Activated gamma-delta T cell treated with Interleukin-2 at 50 U/mL for 16 hours (primary cell): ENCODE results near the gene BEAN1.
"Not testable (repeated sequence)": the region's sequence is repeated elsewhere in the genome, so short reads cannot be mapped to it uniquely, and the experiment has no call there.

Source experiments
- DNase-seq: peaks from one replicate; pipeline ENCODE4 v3.0.0-alpha.2; 2020

Gene BEAN1

DNA sequence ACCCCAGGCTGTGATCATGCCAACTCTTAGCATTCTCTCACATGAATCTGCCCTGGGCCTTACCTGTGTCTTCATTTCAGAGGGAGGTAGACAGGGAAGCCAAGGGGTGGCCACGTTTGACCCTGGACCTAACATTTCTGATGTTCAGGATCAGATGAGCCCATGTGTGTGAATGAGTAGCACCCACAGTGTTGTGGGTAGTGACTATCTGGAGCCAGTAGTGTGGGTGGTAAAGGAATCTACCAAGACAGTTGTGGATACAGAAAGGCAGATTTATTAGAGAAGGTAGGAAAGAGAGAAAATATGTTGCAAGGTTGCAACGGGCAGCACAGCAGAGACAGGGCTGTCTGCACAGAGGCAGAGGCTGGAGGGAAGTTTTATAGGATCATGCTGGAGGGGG lies 62.3 kb downstream of the BEAN1 start:
- no peak for DNase-seq

DNA sequence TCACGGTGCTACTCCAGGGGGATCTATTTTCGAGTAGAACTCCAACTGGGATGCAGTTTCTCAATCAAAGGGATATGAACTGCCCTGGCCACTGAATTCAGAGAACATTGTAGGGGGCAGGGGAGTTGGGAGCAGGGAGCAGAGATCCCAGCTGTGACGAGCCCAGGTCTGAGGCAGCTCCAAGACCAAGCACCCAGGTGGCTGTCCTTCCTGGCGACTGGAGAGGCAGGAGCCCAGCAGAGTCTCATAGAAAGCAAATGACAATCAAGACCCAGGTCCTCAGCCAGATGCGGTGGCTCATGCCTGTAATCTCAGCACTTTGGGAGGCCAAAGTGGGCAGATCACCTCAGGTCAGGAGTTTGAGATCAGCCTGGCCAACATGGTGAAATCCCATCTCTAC lies 62.7 kb downstream of the BEAN1 start:
- DNase-seq = no peak

DNA sequence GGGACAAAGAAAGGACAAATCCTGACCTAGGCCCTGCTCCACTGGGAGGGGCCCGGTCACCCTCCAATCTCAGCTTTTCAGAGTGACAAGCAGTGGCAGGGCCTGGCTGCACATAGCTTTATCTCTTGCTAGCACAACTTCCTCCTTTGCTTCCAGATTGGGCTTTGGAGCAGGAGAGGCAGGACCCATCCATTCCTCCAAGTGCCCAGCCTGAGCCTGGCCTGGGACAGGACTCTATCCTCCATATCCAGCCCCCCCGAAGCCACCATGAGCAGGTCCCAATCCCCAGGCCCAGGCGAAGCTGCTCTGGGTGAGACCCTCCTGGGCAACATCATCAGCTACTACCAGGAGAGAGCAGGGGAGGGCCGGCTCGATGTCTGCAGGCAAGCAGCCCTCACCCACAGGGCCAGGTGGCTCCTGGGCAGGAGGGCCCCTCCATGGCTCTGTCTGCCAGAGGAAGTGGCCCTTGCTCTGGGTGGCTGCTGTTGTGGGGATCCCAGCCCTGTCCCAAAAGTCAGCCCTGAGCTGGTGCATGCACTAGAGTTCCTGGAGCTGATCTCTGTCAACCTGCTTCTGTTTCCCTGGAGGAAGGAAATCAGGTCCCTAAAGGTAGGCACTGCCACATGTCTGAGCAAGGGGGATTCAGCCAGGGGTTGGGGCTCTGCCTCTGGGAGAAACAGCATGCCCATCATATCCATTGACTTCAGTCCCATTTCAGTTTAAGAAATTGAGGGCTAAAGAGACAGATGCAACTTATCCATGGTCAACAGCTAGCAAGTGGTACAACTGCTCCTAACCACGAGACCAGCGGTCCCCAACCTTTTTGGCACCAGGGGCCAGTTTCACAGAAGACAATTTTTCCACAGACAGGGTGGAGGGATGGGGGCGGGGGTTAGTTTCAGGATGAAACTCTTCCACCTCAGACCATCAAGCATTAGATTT lies 64.0 kb downstream of the BEAN1 start:
- no peak for DNase-seq

DNA sequence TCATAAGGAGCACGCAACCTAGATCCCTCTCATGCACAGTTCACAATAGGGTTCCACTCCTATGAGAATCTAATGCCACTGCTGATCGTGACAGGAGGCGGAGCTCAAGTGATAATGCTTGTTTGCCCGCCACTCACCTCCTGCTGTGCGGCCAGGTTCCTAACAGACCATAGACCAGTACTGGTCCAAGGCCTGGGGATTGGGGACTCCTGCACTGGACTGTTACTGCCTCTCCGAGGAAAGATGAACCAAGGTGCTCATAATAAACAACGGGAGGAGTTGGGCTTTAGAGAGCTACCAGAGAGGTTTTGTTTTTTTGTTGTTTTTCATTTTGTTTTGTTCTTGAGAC lies 64.6 kb downstream of the BEAN1 start:
- DNase-seq = no peak

DNA sequence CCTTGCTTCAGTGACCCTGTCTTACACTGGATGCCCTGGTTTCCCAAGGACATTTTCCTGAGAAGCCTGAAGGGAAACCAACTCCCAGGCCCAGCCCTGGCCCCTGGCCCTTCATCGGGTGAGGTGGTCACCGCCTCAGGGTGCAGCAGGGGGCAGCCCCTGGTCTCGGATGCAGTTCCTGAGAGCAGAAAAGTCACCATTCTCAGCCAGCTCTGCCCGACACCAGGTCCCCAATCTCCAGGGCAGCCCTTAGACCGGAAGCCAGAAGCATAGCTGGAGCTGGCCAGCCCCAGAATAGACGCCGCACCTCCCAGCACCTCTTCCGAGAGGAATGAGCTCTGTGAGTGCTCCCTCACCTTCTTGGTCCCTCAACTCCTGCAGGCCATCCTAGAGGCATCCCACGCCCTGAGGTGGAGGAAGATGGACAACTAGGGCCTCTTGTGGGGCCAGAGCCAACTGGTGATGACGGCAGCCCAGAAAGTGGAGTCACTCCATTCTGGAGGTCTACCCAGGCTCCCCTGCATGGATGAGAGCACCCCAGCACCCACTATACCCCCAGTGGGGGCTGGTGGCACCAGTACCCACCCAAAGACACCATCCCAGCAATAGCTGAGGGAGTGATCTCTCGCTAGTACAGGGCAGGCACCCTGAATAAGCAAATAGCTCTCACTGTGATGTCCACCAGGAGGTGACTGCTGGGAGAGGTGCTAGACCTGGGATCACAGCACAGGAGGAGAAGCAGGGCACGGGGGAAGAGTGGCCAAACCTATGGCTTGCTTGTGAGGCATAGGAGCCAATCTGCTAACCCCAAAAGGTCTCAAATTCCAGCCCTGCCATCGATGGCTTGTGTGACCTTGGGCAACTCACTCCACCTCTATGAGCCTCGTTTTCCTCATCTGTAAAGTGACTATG lies 66.7 kb downstream of the BEAN1 start:
- no peak for DNase-seq

DNA sequence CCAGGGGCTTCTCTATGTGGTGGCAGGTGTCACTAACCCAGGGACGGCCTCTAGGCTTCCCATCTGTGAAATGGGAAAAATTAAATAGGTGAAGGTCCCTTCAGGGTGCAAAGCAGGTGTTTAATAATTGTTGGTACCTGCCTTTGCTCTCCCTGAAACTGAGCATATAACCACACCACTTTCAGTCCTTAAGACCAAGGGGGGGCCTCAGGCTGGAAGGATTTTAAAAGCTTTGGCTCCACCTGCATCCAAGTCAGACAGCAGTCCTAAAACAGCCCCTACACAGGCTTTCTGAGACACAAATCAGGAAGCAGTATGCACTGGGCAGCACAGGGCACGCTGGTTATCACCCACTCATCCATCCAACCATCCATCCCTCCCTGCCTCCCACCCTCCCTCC lies 67.8 kb downstream of the BEAN1 start:
- DNase-seq = no peak

DNA sequence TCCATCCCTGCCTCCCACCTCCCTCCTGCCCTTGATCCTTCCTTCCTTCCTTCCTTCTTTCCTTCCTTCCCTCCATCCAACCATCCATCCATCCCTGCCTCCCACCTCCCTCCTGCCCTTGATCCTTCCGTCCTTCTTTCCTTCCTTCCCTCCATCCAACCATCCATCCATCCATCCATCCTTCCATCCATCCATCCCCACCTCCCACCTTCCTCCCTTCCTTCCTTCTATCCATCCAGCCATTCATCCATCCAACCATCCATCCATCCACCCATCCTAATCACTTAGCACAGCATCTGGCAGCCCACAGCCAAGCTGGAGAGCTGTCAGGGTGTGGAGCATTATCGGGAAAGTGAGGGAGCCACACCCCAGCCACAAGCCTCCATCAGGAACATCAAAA lies 68.3 kb downstream of the BEAN1 start:
- DNase-seq = no peak

DNA sequence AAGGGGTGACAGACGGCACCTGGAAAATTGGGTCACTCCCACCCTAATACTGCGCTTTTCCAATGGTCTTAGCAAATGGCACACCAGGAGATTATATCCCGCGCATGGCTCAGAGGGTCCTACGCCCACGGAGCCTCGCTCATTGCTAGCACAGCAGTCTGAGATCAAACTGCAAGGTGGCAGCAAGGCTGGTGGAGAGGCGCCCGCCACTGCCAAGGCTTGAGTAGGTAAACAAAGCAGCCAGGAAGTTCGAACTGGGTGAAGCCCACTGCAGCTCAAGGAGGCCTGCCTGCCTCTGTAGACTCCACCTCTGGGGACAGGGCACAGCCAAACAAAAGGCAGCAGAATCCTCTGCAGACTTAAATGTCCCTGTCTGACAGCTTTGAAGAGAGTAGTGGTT lies 69.1 kb downstream of the BEAN1 start:
- DNase-seq = not testable (repeated sequence)

DNA sequence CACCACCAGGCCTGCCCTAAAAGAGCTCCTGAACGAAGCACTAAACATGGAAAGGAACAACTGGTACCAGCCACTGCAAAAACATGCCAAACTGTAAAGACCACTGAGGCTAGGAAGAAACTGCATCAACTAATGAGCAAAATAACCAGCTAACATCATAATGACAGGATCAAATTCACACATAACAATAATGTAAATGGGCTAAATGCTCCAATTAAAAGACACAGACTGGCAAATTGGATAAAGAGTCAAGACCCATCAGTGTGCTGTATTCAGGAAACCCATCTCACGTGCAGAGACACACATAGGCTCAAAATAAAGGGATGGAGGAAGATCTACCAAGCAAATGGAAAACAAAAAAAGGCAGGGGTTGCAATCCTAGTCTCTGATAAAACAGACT lies 70.8 kb downstream of the BEAN1 start:
- not testable (repeated sequence) for DNase-seq

DNA sequence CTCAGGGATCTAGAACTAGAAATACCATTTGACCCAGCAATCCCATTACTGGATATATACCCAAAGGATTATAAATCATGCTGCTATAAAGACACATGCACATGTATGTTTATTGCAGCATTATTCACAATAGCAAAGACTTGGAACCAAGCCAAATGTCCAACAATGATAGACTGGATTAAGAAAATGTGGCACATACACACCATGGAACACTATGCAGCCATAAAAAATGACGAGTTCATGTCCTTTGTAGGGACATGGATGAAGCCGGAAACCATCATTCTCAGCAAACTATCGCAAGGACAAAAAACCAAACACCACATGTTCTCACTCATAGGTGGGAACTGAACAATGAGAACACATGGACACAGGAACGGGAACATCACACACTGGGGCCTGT lies 74.5 kb downstream of the BEAN1 start:
- DNase-seq = not testable (repeated sequence)

DNA sequence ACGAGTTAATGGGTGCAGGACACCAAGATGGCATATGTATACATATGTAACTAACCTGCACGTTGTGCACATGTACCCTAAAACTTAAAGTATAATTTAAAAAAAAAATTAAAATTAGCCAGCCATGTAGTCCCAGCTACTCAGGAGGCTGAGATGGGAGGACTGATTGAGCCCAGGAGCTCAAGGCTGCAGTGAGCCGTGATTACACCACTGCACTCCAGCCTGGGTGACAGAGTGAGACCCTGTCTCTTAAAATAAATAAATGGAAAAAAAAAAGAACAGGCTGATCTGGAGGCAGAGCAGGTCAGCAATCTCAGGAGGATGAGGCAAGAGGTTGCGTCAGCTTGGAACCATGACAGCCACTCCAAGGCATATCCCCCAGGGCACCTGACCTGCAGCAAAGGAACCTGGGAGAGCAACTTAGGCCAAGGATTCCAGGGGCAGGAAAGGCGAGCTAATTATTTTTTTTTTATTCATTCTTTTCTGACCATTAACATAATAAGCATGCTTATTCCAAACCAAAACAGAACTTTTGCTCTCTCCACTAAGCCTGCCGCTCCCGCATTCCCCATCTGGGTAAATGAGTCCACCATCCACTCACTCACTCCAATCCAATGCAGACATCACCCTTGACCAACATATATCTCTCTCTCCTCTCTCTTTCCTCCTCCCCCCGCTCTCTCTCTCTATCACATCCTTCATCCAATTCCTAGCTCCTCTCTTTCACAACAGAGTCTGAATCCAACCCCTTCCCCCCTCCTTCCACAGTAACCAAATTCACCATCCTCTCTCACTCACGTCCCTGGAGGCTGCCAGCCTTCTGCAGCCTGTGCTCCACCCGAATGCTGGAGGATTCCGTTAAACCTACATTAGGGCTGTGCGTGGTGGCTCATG lies 75.2 kb downstream of the BEAN1 start:
- no peak for DNase-seq

DNA sequence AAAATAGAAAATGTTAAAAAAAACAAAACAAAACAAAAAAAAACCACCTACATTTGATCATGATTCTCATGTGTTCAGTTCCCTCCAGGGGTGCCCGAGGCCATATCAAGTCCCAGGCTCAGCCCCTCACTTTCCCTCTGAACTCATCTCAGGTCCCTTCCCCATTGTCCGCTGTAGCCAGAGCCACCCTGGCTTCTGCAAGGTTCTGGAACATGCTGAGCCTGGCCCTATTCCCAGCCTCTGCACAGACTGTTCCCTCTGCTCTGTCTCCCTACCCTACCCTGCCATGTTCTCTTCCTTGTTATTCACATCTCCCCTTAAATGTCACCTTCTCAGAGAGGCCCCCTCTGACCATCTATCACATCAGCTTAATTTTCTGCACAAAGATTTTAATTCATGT lies 75.9 kb downstream of the BEAN1 start:
- DNase-seq = no peak

DNA sequence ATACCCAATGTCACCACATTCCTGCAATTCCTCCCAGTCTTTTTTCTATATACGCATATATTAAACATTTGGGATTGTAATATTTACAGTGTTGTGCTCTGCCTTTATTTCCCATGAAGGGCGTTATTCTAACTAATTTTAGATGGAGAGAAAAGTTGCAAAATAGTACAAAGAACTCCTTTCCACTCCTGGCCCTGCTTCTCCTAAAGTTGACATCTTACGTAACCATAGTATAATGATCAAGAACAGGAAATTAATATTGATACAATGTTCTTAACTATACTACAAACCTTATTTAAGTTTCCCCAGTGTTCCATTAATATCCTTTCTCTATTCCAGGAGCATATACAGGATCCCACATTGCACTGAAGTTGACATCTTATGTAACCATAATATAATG lies 76.5 kb downstream of the BEAN1 start:
- DNase-seq = no peak

DNA sequence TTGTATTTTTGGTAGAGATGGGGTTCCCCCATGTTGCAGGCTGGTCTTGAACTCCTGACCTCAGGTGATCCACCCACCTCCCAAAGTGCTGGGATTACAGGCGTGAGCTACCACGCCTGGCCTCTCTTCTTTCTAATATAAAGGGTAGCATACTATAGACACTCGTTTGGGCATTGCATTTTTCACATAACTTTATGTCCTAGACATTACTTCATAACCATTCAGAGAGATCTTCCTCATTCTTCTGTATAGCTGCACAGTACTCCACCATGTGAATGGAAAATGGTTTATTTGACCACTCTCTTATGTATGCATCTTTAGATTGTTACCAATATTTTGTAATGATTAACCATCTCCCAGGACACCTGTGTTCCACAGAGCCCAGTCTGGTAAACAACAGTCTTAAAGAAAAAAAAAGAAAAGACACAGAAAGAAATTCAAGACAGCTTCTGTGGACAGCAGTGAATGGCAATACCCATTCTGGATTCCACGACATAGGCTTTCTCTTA lies 80.7 kb downstream of the BEAN1 start:
- no peak for DNase-seq

DNA sequence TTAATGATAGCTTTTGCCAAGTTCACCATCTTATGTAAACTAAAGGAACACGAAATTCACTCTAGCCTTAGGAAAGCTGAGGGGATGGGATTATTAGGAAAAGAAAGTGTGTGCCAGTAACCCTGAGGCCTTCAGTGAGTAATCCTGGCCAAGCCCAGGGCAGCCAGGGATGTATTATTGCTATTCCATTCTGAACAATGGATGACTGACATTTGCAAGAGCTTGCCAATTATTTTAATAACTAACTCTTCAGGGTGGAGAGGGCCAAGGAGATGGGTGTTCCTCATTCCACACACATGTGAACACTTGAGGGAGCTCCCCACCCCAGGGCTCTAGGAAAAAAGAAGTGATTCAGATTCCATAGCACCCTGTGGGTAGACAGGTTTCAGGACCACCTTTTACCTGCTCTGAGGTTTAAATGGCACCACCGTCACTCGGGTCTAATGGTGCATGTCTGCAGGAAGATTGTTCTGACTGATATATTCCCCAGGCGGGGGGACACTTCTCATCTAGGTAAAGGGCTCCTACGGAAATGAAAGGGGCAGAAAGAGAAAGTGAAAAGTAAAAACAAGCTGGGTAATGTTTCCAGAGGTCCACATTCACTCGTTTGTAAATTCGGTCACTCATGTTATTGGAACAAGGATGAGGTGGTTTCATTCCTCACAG lies 81.3 kb downstream of the BEAN1 start:
- no peak for DNase-seq

DNA sequence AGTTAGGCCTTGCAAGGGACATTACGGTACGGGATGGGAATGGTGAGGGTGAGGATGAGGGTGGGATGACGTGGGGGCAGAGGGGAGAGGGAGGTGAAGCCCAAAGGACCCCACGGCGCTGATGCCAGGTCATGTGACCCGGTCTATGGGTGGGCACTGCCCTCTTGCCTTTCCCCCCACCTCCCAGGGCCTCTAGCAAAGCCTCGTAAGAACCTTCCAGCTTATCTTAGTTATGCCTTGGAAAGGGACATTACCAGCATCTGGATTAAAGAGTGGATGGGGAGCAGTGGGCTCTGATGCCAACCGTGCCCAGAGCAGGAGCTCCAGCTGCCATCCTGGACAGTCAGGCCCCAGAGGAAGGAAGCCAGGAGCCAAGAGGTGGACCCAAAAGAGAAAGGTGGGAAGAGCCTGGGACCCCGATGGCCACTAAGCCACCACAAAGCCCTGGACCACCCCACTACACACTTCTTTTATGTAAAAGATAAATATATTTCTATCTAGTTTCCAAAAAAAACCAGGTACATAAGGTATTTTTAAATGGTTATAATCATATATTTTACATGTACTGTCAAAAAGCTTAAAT lies 81.9 kb downstream of the BEAN1 start:
- no peak for DNase-seq

DNA sequence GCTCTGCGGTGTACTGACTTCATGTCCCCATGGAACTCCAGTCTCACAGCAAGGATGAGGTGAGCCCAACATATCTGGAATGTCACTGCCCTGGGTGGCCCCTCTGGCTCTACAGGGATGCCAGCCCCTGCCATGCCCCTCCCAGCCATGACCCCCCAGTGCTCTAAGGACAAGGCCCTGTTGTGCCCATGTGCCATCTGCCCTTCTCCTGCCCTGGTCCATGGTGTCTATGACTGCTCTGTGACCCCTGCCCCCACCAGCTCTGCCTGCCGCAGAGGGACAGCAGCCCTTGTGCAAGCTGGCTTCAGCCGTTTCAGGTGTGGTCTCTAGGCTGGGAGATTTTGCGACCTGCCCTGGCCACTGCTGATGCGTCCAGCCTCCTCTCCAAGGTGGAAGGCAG lies 82.5 kb downstream of the BEAN1 start:
- no peak for DNase-seq

DNA sequence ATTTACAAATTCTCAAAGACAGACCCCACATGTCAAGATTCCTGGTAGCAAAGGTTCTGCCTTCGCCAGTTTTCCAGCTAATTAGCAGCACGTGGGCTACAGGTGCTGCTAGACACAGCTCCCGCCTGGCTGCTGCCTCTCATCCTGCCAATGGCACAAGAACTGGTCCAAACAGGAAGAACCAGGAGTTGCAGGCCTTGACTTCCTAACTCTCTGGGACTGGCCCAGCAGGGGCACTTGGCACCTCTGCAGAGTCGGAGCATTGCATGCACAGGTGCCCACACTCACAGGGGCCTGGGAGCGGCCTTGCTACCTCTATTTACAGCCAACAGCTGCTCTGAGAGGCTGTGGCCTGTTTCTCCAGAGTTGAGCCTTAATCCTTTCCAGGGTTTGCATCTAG lies 83.2 kb downstream of the BEAN1 start:
- no peak for DNase-seq

DNA sequence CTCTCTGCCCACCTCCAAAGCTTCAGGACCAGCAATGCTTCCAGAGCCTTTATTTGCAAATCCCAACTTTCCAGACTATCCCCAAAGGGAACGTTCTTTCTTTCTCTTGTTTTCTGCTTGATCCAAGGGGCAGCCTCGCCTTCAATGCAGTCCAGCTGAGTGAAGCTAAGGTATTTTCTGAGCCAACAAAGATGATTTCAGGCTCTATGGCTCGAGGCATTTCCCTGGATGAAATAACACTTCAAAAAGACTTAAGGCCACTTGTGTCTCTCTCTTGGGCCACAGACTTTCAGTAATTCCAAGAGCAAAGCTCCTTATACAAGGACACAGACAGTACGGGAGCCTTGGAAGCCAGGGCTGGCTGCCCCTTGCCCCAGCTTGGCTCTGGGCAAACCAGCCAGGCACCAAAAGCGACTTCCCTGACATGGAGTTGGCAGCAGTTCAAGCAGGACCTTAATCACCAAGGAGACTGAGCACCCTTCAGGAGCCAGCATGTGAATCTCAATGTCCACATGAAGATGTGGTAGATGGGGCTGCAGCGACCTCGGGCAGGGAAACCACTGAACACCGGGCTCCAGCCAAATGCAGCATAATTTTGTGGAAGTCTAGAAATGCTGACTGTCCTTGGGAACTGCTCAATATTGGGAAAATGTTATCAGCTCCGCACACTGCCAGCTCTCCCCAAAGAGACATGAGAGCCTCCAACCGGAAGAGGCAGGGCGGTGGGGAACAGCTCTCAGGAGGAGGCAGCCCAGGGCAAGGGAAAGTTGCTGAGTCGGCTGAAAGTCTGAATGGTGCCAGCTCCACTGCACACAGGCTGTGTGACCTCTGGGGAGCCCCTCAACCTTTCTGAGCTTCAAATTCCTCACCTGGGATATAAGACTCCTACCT lies 83.9 kb downstream of the BEAN1 start:
- DNase-seq = no peak

DNA sequence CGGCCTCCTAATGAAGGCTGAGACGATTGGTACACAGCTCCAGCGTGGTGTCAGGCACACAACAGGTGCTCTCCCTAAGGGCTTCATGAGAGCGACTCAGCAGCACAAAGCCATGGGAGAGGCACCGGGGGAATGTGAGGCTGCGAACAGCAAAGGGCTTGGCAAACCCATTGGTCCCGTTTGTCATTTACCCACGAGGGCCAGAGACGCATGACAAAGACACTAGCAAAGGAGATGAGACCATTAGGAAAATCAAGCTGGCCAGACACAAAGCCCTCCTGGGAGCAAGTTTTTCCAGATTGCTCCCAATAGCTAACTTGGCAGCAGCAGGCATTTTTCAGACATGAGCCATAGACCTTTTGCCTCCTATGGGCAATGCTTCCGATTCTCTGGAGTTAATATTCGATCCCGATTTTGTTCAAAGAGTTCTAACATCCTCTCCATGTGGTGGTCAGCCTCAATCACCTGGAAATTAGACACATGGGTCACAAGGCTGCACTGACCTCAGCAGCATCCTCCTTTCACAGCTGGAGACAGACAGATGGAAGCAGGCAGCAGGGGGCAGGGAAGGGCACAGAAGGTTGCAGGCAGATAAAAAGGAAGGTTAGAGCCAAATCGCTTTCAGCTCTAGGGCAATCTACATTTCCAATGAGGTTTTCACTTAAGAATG lies 84.6 kb downstream of the BEAN1 start:
- no peak for DNase-seq
